Measurements from ENCODE around the gene ISG20L2.

The ISG20L2 gene

DNA sequence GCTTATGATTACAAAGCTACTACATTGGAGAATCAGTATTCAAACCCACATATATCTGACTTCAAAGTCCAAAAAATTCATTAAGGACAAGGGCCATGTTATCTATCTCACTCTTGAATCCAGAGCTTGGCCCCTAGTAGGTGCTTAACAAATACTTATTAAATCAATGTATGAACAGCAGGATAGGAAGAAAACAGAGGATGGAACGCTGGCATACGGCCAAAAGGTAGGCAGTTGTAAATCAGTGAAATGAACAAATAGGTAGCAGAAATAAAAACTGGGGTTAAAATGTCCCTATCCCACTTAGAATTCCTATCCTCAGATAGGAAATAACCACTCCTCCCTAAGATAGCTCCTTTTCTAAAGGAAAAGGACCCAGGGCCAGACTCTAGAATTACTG lies 10.3 kb upstream of the ISG20L2 start:
- DNase-seq (ENCODE audit: low read depth), result no peak
- TF ChIP-seq, protein P1, sequence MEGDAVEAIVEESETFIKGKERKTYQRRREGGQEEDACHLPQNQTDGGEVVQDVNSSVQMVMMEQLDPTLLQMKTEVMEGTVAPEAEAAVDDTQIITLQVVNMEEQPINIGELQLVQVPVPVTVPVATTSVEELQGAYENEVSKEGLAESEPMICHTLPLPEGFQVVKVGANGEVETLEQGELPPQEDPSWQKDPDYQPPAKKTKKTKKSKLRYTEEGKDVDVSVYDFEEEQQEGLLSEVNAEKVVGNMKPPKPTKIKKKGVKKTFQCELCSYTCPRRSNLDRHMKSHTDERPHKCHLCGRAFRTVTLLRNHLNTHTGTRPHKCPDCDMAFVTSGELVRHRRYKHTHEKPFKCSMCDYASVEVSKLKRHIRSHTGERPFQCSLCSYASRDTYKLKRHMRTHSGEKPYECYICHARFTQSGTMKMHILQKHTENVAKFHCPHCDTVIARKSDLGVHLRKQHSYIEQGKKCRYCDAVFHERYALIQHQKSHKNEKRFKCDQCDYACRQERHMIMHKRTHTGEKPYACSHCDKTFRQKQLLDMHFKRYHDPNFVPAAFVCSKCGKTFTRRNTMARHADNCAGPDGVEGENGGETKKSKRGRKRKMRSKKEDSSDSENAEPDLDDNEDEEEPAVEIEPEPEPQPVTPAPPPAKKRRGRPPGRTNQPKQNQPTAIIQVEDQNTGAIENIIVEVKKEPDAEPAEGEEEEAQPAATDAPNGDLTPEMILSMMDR (IDR thresholded peaks at IDR 0.05; ENCODE audit: insufficient read depth, low read depth, low read length, missing control alignments), result no peak
- no peak overlapping the region for H3K4me3 ChIP-seq (ENCODE audit: low read depth, low read length)

GRCh38 chr1:156738407-156738806 lies 9.8 kb upstream of the ISG20L2 start:
- DNase-seq (ENCODE audit: low read depth), result no peak
- TF ChIP-seq, protein P1 (IDR thresholded peaks at IDR 0.05; ENCODE audit: insufficient read depth, low read depth, low read length, missing control alignments), result no peak
- H3K4me3 ChIP-seq (ENCODE audit: low read depth, low read length), result no peak overlapping the region

DNA sequence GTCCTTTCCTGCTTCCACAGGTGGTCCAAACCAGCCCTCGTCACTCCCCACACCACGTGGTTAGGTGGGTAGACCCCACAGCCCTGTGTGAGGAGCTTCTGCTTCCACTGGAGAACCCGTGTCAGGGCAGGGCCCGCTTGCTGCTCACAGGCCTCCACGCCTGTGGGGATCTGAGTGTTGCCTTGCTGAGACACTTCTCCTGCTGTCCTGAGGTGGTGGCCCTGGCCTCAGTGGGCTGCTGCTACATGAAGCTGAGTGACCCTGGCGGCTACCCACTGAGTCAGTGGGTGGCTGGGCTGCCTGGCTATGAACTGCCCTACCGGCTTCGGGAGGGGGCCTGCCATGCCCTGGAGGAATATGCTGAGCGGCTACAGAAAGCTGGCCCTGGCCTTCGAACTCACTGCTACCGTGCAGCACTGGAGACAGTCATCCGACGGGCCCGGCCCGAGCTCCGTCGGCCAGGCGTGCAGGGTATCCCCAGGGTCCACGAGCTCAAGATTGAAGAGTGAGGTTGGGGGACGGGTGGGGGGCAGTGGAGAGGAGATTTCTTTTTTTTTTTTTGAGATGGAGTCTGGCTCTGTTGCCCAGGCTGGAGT lies 5.5 kb upstream of the ISG20L2 start:
- TF ChIP-seq, protein P1 (IDR thresholded peaks at IDR 0.05; ENCODE audit: insufficient read depth, low read depth, low read length, missing control alignments), result no peak
- H3K4me3 ChIP-seq (ENCODE audit: low read depth, low read length), result no peak overlapping the region
- DNase-seq (ENCODE audit: low read depth), result no peak

DNA sequence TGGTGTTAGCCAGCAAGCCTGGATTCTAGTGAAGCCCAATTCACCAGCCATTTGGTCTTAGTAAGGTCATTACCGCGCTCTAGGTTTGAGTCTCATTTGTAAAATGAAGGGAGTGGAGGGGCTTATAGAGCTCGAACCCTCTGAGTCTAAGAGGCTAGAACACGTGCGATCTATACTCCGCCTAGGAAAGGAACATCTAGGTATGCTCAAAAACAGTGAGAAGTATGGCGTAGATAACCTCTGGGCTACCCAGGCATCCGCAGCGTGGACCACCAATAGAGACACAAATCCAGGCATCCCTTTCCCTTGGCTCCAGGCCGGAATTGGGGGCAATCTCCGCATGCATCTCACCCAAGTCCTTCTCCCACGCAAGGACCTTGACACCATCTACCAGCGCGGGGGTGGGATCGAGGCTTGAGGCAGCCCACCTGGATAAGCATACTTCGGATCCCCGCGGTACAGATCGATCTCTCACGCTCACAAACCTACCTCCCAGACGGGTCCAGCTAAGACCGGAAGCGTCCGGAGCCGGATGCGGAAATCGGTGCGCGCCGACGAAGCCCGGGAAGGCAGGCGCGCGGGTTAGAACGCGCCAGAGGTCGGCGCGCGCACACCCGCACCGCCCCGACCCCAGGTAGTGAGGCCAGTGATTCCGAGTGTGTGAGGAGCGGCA lies 504 bp downstream of the ISG20L2 start, which contains the start of gene METTL25B:
TSS of gene METTL25B (plus strand) at position 544 of the 673 bp plus-strand sequence. CDS start 636 bp downstream, outside the sequence.
- DNase-seq (ENCODE audit: low read depth), result peak; percentile 90
- peak within 1 kb of the TSS; percentile 66 for H3K4me3 ChIP-seq (ENCODE audit: low read depth, low read length)
- TF ChIP-seq, protein P1 (IDR thresholded peaks at IDR 0.05; ENCODE audit: insufficient read depth, low read depth, low read length, missing control alignments), result no peak

DNA sequence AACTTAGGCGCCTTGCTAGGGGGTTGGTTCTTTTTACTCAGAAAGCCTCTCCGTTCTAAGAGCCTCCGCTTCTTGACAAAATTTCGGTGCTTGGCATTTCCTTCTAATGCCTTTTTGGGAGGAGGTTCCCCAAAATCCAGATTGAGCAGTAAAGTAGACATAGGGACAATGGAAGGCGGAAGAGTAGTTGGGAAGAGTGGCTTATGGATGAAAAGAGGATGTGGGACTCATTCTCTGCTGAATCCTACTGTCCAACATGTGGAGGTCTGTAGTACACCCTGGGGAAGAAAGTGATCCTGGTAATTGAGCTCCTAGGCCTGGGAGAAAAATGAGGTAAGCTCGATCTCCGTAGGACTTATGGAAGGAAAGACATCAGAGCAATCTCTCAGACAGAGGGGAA lies 1.1 kb downstream of the ISG20L2 start:
- TF ChIP-seq, protein P1 (IDR thresholded peaks at IDR 0.05; ENCODE audit: insufficient read depth, low read depth, low read length, missing control alignments), result no peak
- no peak for DNase-seq (ENCODE audit: low read depth)
- peak overlapping the region; percentile 66 for H3K4me3 ChIP-seq (ENCODE audit: low read depth, low read length)

DNA sequence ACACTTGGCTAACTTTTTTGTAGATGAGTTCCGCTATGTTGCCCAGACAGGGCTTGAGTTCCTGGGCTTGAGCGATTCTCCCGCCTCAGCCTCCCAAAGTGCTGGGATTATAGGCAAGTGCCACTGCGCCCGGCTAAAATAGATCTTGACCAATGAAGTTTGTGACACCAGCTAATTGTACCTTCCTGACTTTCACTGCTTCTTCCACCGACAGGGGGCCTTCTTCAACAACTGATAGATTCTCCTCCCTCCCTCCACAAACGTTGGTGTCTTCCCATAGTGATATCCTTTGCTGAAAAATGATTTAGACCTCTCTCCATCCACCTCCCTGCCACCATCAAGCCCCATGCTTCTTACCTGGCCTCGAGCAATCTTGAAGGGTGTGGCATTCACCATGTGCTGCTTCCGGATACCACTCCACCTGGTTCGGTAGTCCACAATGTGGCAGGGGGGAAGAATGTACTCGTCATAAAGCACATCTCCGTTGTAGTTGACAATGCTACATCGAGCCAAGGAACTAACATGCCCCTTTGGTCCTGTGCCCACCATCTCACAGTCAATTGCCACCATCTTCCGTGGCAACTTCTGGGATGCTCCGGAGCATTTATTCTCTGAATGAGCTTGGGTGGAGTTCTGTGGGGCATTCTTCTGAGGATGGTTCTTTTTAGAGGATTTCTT lies 1.9 kb downstream of the ISG20L2 start:
- DNase-seq (ENCODE audit: low read depth), result peak; percentile 77
- TF ChIP-seq, protein P1 (IDR thresholded peaks at IDR 0.05; ENCODE audit: insufficient read depth, low read depth, low read length, missing control alignments), result peak; percentile 78

More for the DNA sequence above, 1.9 kb downstream of the ISG20L2 start:
- H3K4me3 ChIP-seq (ENCODE audit: low read depth, low read length), result peak overlapping the region; percentile 66
